Measurements from ENCODE around the gene MGAT4B.

MGAT4B gene

GRCh38 chr5:179825655-179826182 lies 19.1 kb upstream of the MGAT4B start:
- TF ChIP-seq CTCF (conservative IDR thresholded peaks at IDR 0.05) = no peak
- TF ChIP-seq ZFX (IDR thresholded peaks at IDR 0.05) = no peak
- no peak overlapping the region for H3K27ac ChIP-seq

GRCh38 chr5:179824745-179825112 lies 18.1 kb upstream of the MGAT4B start:
- H3K27ac ChIP-seq = no peak overlapping the region
- TF ChIP-seq CTCF (conservative IDR thresholded peaks at IDR 0.05) = no peak
- no peak for TF ChIP-seq ZFX (IDR thresholded peaks at IDR 0.05)

- no peak overlapping the region for H3K27ac ChIP-seq
- TF ChIP-seq ZFX (IDR thresholded peaks at IDR 0.05) (no peak), CTCF (conservative IDR thresholded peaks at IDR 0.05) (no peak)
Observed at GRCh38 chr5:179823937-179824744, 17.5 kb upstream of the MGAT4B start.

GRCh38 chr5:179822444-179822990 lies 15.9 kb upstream of the MGAT4B start:
- no peak for TF ChIP-seq CTCF (conservative IDR thresholded peaks at IDR 0.05)
- TF ChIP-seq ZFX (IDR thresholded peaks at IDR 0.05) = no peak
- H3K27ac ChIP-seq = peak overlapping the region; percentile 13

- TF ChIP-seq CTCF (conservative IDR thresholded peaks at IDR 0.05) = no peak
- no peak for TF ChIP-seq ZFX (IDR thresholded peaks at IDR 0.05)
- H3K27ac ChIP-seq = peak overlapping the region; percentile 13
Observed at GRCh38 chr5:179822059-179822432, 15.4 kb upstream of the MGAT4B start.

GRCh38 chr5:179821298-179822058 lies 14.8 kb upstream of the MGAT4B start:
- TF ChIP-seq ZFX (IDR thresholded peaks at IDR 0.05) (peak; percentile 64; the same call in 1 of the 2 replicates), CTCF (conservative IDR thresholded peaks at IDR 0.05) (no peak; the same call in 1 of the 2 replicates)
- H3K27ac ChIP-seq = peak overlapping the region; percentile 93
